Measurements from ENCODE around the gene DLG1.

DNA sequence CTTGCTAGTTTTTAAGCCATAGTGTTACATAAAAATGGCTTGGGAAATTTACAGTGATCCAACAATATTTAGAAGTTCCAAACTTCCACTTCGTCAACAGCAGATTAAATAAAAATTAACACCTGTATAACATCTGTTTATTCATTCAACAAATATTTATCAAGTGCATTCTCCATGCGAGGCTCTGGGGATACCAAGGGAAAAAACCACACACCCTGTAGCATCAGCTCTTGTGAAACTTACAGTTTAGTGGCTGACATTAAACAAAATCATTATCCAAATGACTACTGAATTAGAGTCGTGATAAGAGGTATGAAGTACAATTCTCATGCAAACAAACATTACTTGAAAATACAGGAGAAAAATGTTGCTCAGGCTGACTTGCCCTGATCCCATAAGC lies 122.9 kb downstream of the DLG1 start:
- TF ChIP-seq, protein P1, sequence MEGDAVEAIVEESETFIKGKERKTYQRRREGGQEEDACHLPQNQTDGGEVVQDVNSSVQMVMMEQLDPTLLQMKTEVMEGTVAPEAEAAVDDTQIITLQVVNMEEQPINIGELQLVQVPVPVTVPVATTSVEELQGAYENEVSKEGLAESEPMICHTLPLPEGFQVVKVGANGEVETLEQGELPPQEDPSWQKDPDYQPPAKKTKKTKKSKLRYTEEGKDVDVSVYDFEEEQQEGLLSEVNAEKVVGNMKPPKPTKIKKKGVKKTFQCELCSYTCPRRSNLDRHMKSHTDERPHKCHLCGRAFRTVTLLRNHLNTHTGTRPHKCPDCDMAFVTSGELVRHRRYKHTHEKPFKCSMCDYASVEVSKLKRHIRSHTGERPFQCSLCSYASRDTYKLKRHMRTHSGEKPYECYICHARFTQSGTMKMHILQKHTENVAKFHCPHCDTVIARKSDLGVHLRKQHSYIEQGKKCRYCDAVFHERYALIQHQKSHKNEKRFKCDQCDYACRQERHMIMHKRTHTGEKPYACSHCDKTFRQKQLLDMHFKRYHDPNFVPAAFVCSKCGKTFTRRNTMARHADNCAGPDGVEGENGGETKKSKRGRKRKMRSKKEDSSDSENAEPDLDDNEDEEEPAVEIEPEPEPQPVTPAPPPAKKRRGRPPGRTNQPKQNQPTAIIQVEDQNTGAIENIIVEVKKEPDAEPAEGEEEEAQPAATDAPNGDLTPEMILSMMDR (conservative IDR thresholded peaks at IDR 0.05; ENCODE audit: low read depth, low read length) = no peak
- no peak for TF ChIP-seq EZH2 (IDR thresholded peaks at IDR 0.05; ENCODE audit: borderline replicate concordance, low read depth, low read length, poor library complexity, severe bottlenecking)
